MCF 10A (cell line): ENCODE data around the gene LCN9. TPM values are rescaled to one million over a fixed set of nuclear protein-coding genes. Genes with fewer than 3 reads are reported as not detected.

Experiments
- BruUV-seq: library from RNA; stranded (reverse); fragments of 400-500 nt; replicated peaks from 2 replicates; lab custom pipeline; 2021; lab: Mats Ljungman, UMichigan
- CTCF ChIA-PET: fragments of 300-600 bp; sonication (Branson Sonifier 250); formaldehyde crosslinking; extraction: SDS; loops from one replicate; lab custom pipeline; 2021; ENCODE audit warnings: antibody characterized with exemption, inconsistent platforms; lab: Yijun Ruan, JAX
- POLR2A ChIA-PET: fragments of 300-600, 350-650 bp; sonication (Branson Sonifier 250); formaldehyde crosslinking; extraction: SDS; loops from one replicate; lab custom pipeline; 2020; ENCODE audit warnings: antibody characterized with exemption, inconsistent platforms; lab: Yijun Ruan, JAX
- DNase-seq: peaks from one replicate; pipeline ENCODE4 v3.0.0-alpha.2; 2018; ENCODE audit not compliant: unreplicated experiment
- H3K27ac Mint-ChIP-seq: one replicate; pipeline ENCODE4 v1.8.0; 2022; ENCODE audit warnings: mild to moderate bottlenecking, low read depth, mixed read lengths; ENCODE audit not compliant: unreplicated experiment
- H3K27me3 Mint-ChIP-seq: one replicate; pipeline ENCODE4 v1.8.0; 2022; ENCODE audit warnings: mixed read lengths; ENCODE audit not compliant: insufficient read depth, unreplicated experiment
- H3K36me3 Mint-ChIP-seq: one replicate; pipeline ENCODE4 v1.8.0; 2022; ENCODE audit warnings: mild to moderate bottlenecking, moderate library complexity, mixed read lengths; ENCODE audit not compliant: insufficient read depth, unreplicated experiment
- H3K4me1 Mint-ChIP-seq: one replicate; pipeline ENCODE4 v1.8.0; 2022; ENCODE audit warnings: mixed read lengths; ENCODE audit not compliant: insufficient read depth, unreplicated experiment
- H3K4me3 Mint-ChIP-seq: one replicate; pipeline ENCODE4 v1.8.0; 2022; ENCODE audit warnings: mild to moderate bottlenecking, moderate library complexity, mixed read lengths; ENCODE audit not compliant: unreplicated experiment
- H3K9me3 Mint-ChIP-seq: one replicate; pipeline ENCODE4 v1.8.0; 2022; ENCODE audit warnings: mixed read lengths; ENCODE audit not compliant: unreplicated experiment
- intact Hi-C: fragments of 100-400 bp; cut with micrococcal nuclease; formaldehyde crosslinking; loops from 2 replicates; pipeline ENCODE4 v1.14.1; 2022
- total RNA-seq: library from RNA; stranded (reverse); gene quantifications from 2 replicates; pipeline ENCODE4 v1.2.3, GENCODE V29; 2022
- TF ChIP-seq, protein P1 (sequence below): fragments of 200-600 bp; IDR thresholded peaks from one replicate; pipeline ENCODE4 v1.8.0; 2022; ENCODE audit warnings: antibody characterized with exemption, mild to moderate bottlenecking; ENCODE audit not compliant: unreplicated experiment

Gene LCN9
- total RNA-seq, 1 experiment from 2014 or later = not detected

DNA sequence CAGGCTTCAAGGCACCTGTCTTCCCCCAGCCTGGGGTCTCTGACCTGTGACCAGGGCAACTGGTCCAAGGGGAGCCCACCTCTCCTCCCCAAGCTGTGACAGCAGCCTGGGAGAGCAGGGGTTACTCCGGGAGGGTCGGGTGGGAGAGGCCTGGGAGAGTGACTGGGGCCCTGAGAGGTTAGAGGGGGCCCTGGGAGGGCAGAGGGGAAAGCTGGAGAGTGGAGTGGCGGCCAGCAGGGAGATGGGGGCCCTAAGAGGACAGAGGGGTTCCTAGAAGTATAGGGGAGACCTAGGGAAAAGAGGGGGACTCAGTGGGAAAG, 302 bp downstream of the LCN9 start:
- H3K9me3 Mint-ChIP-seq = no peaks in the 10 kb centered on the region
- no peak overlapping the region for H3K4me3 Mint-ChIP-seq
- intact Hi-C loops = no loop called here
- POLR2A ChIA-PET = no interaction called here
- H3K36me3 Mint-ChIP-seq = no peaks in the 10 kb centered on the region
- no TSS peak for BruUV-seq
- no peaks in the 10 kb centered on the region for H3K4me1 Mint-ChIP-seq
- no peak for DNase-seq
- H3K27ac Mint-ChIP-seq = no peak overlapping the region
- TF ChIP-seq, protein P1, sequence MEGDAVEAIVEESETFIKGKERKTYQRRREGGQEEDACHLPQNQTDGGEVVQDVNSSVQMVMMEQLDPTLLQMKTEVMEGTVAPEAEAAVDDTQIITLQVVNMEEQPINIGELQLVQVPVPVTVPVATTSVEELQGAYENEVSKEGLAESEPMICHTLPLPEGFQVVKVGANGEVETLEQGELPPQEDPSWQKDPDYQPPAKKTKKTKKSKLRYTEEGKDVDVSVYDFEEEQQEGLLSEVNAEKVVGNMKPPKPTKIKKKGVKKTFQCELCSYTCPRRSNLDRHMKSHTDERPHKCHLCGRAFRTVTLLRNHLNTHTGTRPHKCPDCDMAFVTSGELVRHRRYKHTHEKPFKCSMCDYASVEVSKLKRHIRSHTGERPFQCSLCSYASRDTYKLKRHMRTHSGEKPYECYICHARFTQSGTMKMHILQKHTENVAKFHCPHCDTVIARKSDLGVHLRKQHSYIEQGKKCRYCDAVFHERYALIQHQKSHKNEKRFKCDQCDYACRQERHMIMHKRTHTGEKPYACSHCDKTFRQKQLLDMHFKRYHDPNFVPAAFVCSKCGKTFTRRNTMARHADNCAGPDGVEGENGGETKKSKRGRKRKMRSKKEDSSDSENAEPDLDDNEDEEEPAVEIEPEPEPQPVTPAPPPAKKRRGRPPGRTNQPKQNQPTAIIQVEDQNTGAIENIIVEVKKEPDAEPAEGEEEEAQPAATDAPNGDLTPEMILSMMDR = no peak
- H3K27me3 Mint-ChIP-seq = peaks cover 19% of the 10 kb centered on the region
- CTCF ChIA-PET = interaction anchor here (0.5 kb wide), 1 partner anchor 26 kb away, joined by 3 read pairs; no protein-coding TSS in a partner anchor

DNA sequence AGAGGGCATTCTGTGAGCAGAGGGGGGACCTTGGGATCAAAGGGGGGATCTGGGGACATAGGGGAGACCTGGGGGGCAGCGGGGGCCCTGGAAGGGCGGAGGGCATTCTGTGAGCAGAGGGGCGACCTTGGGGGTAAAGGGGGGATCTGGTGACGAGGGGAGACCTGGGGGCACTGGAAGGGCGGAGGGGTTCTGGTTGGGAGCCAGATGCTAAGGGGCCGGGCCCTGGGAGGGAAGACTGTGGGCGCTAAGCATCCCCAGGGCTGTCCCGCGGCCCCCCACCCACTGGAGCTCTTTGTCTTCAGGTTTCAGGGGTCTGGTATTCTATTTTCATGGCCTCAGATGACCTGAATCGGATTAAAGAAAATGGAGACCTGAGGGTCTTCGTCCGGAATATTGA, 748 bp downstream of the LCN9 start:
- no TSS peak for BruUV-seq

DNA sequence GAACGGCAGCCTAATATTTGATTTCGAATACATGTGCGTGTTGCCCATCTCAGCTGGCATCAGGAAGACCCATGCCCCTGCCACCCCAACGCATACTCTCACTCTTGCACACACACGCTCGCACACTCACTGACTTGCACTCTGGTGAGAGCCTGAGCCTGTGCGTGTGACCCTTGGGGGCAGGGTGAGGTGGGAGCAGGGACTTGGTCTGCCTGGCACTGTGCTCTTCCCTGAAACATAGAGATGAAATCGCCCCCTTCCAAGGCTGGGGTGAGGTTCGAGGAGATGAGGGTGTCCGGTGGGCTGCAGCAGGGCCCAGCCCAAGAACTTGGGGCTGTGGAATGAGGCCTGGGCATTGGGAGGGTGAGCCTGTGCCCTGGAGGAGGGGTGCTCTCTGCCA, 1.2 kb downstream of the LCN9 start:
- no TSS peak for BruUV-seq
- Mint-ChIP-seq H3K27me3 (peaks cover 19% of the 10 kb centered on the region), H3K9me3 (no peaks in the 10 kb centered on the region), H3K27ac (no peak overlapping the region), H3K36me3 (no peaks in the 10 kb centered on the region), H3K4me3 (no peak overlapping the region), H3K4me1 (no peaks in the 10 kb centered on the region)
- ChIA-PET POLR2A (no interaction called here), CTCF (no interaction called here)
- DNase-seq = no peak
- intact Hi-C loops = no loop called here
- TF ChIP-seq, protein P1 = no peak

More for the DNA sequence above, 748 bp downstream of the LCN9 start:
- POLR2A ChIA-PET = no interaction called here
- H3K27ac Mint-ChIP-seq = no peak overlapping the region
- H3K27me3 Mint-ChIP-seq = peaks cover 19% of the 10 kb centered on the region
- H3K4me3 Mint-ChIP-seq = no peak overlapping the region
- H3K4me1 Mint-ChIP-seq = no peaks in the 10 kb centered on the region
- no peaks in the 10 kb centered on the region for H3K36me3 Mint-ChIP-seq
- H3K9me3 Mint-ChIP-seq = no peaks in the 10 kb centered on the region
- no peak for DNase-seq
- TF ChIP-seq, protein P1 = no peak
- intact Hi-C loops = no loop called here
- CTCF ChIA-PET = no interaction called here

DNA sequence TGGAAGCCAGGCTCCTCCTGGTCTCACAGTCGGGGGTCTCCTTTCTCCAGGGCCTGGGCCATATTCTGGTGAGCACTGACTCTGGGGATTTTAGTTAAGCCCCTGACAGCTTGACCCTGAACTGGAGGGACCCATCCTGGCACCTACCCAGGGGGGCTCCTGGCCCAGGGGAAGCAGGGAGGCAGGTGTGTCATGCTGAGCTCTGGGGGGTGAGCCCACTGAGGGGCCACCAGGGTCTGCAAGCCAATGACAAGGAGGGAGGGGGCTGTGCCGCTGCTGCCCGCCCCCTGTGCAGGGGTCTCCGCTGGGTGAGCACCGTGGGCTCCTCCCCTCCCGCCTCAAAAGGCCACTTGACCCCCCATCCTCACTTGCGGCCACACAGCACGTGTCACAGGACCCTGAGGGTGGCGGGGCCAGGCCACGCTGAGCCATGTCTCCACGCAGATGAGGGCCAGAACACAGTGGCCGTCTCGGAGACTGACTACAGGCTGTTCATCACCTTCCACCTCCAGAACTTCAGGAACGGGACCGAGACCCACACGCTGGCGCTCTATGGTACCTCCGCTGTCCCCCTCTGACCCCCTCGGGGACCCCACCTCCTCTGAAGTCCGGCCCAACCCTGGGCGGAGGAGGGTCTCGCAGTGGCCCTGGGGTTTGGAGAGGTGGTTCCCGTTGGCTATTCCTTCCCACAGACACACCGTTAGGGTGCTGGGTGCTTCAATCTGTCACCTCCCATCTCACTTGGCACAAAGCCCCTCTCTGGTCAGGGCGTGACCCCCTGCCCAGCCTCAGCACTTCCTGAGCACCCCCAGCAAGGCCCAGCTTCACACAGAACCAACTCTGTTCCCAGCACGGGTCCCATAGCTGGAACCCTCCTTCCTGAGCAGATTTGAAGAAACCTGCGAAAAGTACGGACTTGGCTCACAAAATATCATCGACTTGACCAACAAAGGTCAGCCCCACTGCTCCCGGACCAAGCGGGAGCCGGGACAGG, 2.0 kb downstream of the LCN9 start:
- POLR2A ChIA-PET = no interaction called here
- BruUV-seq = no TSS peak
- H3K4me1 Mint-ChIP-seq = no peaks in the 10 kb centered on the region
- H3K36me3 Mint-ChIP-seq = no peaks in the 10 kb centered on the region
- CTCF ChIA-PET = no interaction called here
- no peaks in the 10 kb centered on the region for H3K9me3 Mint-ChIP-seq
- TF ChIP-seq, protein P1 = no peak
- H3K4me3 Mint-ChIP-seq = no peak overlapping the region
- DNase-seq = no peak
- intact Hi-C loops = no loop called here
- H3K27ac Mint-ChIP-seq = no peak overlapping the region
- H3K27me3 Mint-ChIP-seq = peaks cover 19% of the 10 kb centered on the region
